Retinal pigment epithelial cell (primary cell): ENCODE results near the gene CCDC93.

ENCODE experiments used
- DNase-seq: peaks from one replicate; pipeline ENCODE4 v3.0.0-alpha.2; 2010; ENCODE audit warnings: low read depth
- H3K4me3 ChIP-seq: 2 replicates; pipeline ENCODE4 v1.5.1; 2011; ENCODE audit warnings: mild to moderate bottlenecking, low read length, control low read depth, moderate library complexity
- CTCF ChIP-seq: conservative IDR thresholded peaks from 2 replicates; pipeline ENCODE4 v1.5.1; 2011; ENCODE audit warnings: low read depth, low read length, control low read depth, inconsistent platforms

Gene CCDC93

GRCh38 chr2:117996525-117996924 lies 17.3 kb downstream of the CCDC93 start:
- TF ChIP-seq CTCF: no peak
- no peak overlapping the region for H3K4me3 ChIP-seq
- no peak for DNase-seq

- no peak for DNase-seq
- no peak overlapping the region for H3K4me3 ChIP-seq
- TF ChIP-seq CTCF: no peak
These were observed 19.1 kb downstream of the CCDC93 start for GRCh38 chr2:117994729-117995128.

GRCh38 chr2:117989854-117990438 lies 23.9 kb downstream of the CCDC93 start:
- no peak for DNase-seq
- no peak for TF ChIP-seq CTCF
- H3K4me3 ChIP-seq: no peak overlapping the region

GRCh38 chr2:117987121-117987520 lies 26.7 kb downstream of the CCDC93 start:
- TF ChIP-seq CTCF: no peak
- no peak for DNase-seq
- no peak overlapping the region for H3K4me3 ChIP-seq

GRCh38 chr2:117985092-117985491 lies 28.8 kb downstream of the CCDC93 start:
- no peak for DNase-seq
- peak; percentile 5 for TF ChIP-seq CTCF
- no peak overlapping the region for H3K4me3 ChIP-seq

GRCh38 chr2:117984208-117984607 lies 29.7 kb downstream of the CCDC93 start:
- no peak for TF ChIP-seq CTCF
- no peak overlapping the region for H3K4me3 ChIP-seq
- no peak for DNase-seq

- H3K4me3 ChIP-seq: no peak overlapping the region
- TF ChIP-seq CTCF: no peak
- DNase-seq: no peak
These were observed 30.8 kb downstream of the CCDC93 start for GRCh38 chr2:117983040-117983439.
